Activated CD4-positive, alpha-beta T cell treated with anti-CD3 and anti-CD28 coated beads for 48 hours (primary cell): ENCODE measurements around the gene TGM1.
A peak's percentile ranks its signal among the peaks of the same experiment; 100 is the strongest.
"Not testable (repeated sequence)": the region's sequence is repeated elsewhere in the genome, so short reads cannot be mapped to it uniquely, and the experiment has no call there.

Experiments used
- DNase-seq: peaks from one replicate; pipeline ENCODE4 v3.0.0-alpha.2; 2020

TGM1 gene

GRCh38 chr14:24232121-24232644 is 30.8 kb downstream of the TGM1 start, which contains the start of gene NEDD8:
TSS of gene NEDD8 (minus strand) at chr14:24232367. CDS start at chr14:24232267, 100 bp downstream.
- DNase-seq, result peak; percentile 96

DNA sequence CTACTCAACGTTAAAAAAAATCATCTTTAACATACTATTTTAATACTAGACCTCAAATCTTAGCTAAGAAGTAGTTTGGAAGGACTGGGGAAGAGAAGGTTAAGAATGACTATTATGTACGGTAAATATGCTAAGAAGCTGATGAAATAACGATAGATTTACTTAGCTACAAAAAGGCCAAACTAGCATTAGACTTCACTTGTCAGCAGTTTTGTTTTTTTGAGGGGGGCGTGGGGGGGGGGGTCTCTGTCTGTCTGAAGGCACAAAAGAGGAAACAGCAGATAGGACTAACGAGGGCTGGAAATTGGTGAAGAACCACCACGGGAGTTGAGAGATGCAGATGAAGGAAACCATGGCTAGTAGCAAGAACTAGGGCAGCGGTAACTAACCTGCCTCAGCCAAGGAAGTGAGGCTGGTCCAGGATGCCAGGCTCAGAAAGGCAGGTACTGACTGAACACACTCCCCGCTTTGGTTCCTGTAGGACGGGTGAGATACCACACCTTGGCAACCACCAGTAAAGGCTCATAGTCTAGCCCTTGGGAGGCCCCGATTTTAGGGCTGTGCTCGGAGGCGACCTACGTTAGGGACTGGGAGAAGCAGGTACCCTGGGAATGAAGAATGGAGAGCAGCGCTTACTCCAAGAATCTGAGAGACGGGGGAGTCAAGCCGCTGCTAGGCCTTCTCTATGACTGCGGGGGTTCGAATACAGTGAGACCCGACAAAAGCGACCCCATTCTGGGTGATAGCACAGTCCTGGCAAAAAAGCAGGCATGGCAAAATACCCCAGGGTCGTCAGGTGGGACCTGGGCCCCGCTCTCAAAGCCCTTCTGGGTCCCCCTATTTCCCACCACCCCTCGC is 31.5 kb downstream of the TGM1 start:
- DNase-seq, result peak; percentile 46

GRCh38 chr14:24228902-24229301 is 34.1 kb downstream of the TGM1 start:
- no peak for DNase-seq

- DNase-seq, result no peak
Measured at GRCh38 chr14:24226473-24226872, 36.5 kb downstream of the TGM1 start.

- DNase-seq, result no peak
Measured at GRCh38 chr14:24224618-24225071, 38.3 kb downstream of the TGM1 start.

GRCh38 chr14:24222987-24223386 is 40.0 kb downstream of the TGM1 start:
- DNase-seq, result not testable (repeated sequence)

DNA sequence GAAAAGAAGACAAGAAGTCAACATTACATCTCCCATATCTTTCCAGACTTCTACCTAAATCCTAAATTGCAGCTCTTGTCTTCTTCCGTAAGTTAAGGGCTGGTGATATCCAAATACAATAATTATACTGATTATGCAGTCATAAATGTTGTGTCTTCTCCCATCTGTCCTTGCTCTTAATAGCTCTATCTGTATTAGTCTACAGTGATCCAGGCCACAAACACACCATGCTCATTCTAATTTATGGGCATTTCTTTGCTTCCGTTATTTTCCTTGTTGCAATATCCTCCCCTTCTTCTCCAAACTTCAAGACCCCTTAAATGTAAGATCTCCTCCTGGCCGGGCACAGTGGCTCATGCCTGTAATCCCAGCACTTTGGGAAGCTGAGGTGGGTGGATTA is 43.5 kb downstream of the TGM1 start:
- DNase-seq, result no peak

DNA sequence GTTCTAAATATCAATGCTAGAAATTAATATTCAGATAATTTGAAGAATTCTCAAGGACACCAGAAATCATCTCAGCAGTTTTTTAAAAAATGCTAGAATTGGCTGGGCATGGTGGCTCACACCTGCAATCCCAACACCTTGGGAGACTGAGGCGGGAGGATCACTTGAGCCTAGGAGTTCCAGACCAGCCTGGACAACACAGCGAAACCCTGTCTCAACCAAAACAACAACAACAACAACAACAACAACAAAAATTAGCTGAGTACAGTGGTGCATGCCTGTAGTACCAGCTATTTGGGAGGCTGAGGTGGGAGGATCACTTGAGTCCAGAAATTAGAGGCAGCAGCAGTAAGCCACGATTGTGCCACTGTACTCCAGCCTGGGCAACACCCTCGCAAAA is 43.9 kb downstream of the TGM1 start:
- DNase-seq, result no peak

DNA sequence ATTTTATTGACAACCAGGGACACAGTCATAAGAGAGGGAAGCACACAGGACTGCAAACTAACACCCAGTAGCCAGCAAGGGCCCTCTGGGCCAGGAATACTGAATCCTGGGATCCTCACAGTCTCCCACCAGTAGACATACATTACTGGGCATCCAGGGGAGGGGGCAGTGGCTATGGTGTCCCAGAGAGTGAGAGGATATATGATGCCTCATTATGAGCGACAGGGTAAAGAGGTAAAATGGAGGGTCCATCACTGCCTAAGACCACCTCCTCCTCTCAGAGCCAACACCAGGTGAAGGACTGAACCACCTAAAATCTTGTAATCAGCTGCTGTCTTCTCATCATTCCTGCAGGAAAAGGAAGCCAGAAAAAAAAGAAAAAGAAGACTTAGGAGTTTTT is 46.1 kb downstream of the TGM1 start:
- DNase-seq, result not testable (repeated sequence)

DNA sequence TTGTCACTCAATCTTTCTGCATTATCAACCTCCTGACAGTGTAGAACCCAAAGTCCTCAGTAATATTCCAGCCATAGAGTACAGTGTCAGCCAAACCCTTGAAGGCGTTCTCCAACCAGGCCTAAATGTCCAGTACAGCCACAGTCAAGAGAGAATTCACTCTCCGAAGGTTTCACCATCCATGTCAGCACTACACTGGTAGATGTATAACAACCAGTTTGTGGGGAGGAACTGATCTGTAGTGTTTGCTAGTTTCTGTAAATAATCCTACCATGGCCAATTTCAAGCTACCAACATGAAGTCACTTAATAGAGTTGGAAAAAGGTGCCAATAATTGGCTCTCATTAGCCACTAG is 46.7 kb downstream of the TGM1 start:
- DNase-seq, result no peak

DNA sequence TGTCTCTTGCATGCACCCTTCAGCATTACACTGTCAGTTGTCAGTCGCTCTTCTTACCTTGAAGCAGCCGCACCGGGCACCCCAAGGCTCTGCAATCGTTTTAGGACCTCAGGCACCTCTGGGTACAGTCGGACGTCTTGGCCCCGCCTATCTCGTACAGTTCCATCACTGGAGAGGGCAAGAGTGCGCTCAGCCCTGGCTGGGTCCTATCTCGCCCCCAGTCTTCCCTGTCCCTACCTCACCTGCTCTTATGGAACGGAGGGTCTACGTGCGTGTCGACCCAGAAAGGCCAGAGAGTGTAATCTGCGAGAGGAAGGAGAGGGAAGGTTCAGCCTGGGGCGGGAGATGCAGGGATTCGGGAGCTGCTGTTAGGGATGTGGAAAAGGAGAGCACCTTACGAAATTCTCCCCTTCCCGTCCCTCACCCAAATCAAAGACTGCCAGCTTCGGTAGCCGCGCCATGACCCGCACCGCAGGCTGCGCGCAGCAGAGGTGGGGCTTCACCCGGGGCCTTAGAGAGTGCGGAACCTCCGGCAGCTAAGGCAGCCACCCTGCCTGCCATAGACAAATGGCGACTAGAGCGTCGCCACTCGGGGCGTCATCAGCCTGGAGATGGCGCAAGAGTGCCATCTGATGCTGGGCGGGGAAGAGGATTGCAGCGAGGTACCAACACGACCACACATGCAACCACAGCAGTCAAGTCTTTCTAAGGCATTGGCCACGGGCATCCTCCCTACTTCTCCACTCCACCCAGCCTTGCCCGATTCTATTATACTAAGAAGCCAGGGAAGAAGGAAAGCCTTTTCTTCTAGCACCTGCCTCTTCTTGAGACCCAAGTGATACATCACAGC is 47.3 kb downstream of the TGM1 start, which contains the start of gene MDP1:
Gene MDP1, minus strand, starts transcription at position 572 of the 850 bp plus-strand sequence. Its CDS starts 111 bp downstream, at position 461.
- peak; percentile 89 for DNase-seq

- DNase-seq, result no peak
Measured at GRCh38 chr14:24213866-24214662, 48.9 kb downstream of the TGM1 start.

- peak; percentile 99 for DNase-seq
Measured at GRCh38 chr14:24212924-24213865, 49.8 kb downstream of the TGM1 start, which contains the start of gene CHMP4A. TSS of gene CHMP4A (minus strand) at chr14:24213488. CDS start at chr14:24213439, 49 bp downstream.

DNA sequence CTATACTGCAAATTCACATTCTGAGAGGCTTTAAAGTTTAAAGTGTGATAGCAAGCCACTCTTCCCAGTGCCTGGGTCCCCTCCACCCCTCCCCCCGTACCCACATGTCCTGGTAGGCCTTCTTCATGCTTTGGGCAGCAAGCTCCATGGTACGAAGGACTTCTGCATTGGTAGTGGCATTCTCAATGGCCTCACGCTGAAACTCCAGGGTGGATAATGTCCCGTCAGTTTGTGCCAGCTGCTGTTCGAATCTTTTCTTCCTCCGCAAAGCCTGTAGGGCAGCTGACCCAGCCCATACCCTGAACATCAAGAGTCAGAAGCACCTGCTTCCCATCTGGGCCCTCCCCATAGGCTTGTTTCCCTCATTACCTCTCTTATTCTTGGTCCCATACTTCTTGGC is 51.7 kb downstream of the TGM1 start:
- DNase-seq, result no peak

DNA sequence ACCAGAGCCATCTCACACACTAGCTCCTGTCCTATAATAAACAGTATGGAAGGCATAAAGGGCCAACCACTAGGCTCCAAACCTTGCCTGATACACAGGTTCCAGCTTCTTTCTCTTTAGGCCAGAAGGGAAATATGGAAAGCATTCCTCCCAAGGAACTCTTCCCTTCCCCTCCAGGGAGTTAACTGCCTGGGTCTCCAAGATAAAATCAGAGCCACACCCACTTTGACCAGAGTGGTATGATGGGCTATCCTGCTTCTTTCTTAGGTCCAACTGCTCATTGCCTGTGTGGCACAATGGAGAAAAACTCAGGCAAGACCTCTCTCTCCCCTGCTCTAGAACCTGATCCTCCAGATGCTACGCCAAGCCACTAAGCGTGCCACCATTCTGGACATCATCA is 55.4 kb downstream of the TGM1 start:
- DNase-seq, result no peak

GRCh38 chr14:24207104-24207551 is 55.8 kb downstream of the TGM1 start:
- DNase-seq, result no peak

GRCh38 chr14:24206260-24207103 is 56.5 kb downstream of the TGM1 start:
- DNase-seq, result no peak

GRCh38 chr14:24204163-24205146 is 58.5 kb downstream of the TGM1 start:
- DNase-seq, result no peak
